HG03108 (cell line): ENCODE results near the gene JOSD2.

ENCODE experiments used
- ATAC-seq: cut with Tn5 transposase; IDR thresholded peaks from one replicate; pipeline ENCODE4 v1.9.1; 2021; ENCODE audit warnings: moderate library complexity; ENCODE audit not compliant: unreplicated experiment

The JOSD2 gene

GRCh38 chr19:50511069-50511822 lies at the start of gene JOSD2:
TSS of gene JOSD2 (minus strand) at chr19:50511191. CDS start at chr19:50510431, 760 bp downstream.
- peak; percentile 85 for ATAC-seq

- ATAC-seq = no peak
Measured at GRCh38 chr19:50559636-50560035, 48.6 kb upstream of the JOSD2 start.

- ATAC-seq = no peak
Measured at GRCh38 chr19:50558449-50558848, 47.5 kb upstream of the JOSD2 start.

GRCh38 chr19:50558039-50558438 lies 47.0 kb upstream of the JOSD2 start:
- ATAC-seq = no peak

- no peak for ATAC-seq
Measured at GRCh38 chr19:50557009-50557613, 46.1 kb upstream of the JOSD2 start.

- ATAC-seq = no peak
Measured at GRCh38 chr19:50556282-50557008, 45.5 kb upstream of the JOSD2 start.

- no peak for ATAC-seq
Measured at GRCh38 chr19:50555450-50556281, 44.7 kb upstream of the JOSD2 start.

GRCh38 chr19:50555033-50555432 lies 44.0 kb upstream of the JOSD2 start:
- no peak for ATAC-seq

- no peak for ATAC-seq
Measured at GRCh38 chr19:50554212-50554611, 43.2 kb upstream of the JOSD2 start.

- ATAC-seq = no peak
Measured at GRCh38 chr19:50553134-50553703, 42.2 kb upstream of the JOSD2 start.

GRCh38 chr19:50552540-50552939 lies 41.5 kb upstream of the JOSD2 start:
- no peak for ATAC-seq

GRCh38 chr19:50551715-50552187 lies 40.8 kb upstream of the JOSD2 start:
- no peak for ATAC-seq

- ATAC-seq = no peak
Measured at GRCh38 chr19:50551034-50551714, 40.2 kb upstream of the JOSD2 start.

- ATAC-seq = no peak
Measured at GRCh38 chr19:50550594-50550966, 39.6 kb upstream of the JOSD2 start.

- ATAC-seq = no peak
Measured at GRCh38 chr19:50549927-50550593, 39.1 kb upstream of the JOSD2 start.

GRCh38 chr19:50549059-50549926 lies 38.3 kb upstream of the JOSD2 start:
- ATAC-seq = no peak

GRCh38 chr19:50548191-50549058 lies 37.4 kb upstream of the JOSD2 start:
- ATAC-seq = no peak
